ENCODE measurements around the gene MED14.

MED14 gene

GRCh38 chrX:40644821-40645358, 90.5 kb downstream of the MED14 start:
- peaks cover 3% of the 10 kb centered on the region for H3K4me1 ChIP-seq (ENCODE audit: control insufficient read depth, insufficient read depth, low read length, unreplicated experiment)
- H3K27ac ChIP-seq (ENCODE audit: low read depth, low read length), result peak overlapping the region; percentile 95
- H2AFZ ChIP-seq (ENCODE audit: low read length, unreplicated experiment), result peak overlapping the region; percentile 68
- H3K79me2 ChIP-seq (ENCODE audit: control insufficient read depth, insufficient read depth, low read length, unreplicated experiment), result peaks cover 63% of the 10 kb centered on the region
- no peaks in the 10 kb centered on the region for H3K36me3 ChIP-seq (ENCODE audit: insufficient read depth, low read length)
- peak overlapping the region; percentile 79 for H3K4me3 ChIP-seq (ENCODE audit: low read depth, low read length)
- no peaks in the 10 kb centered on the region for H3K27me3 ChIP-seq (ENCODE audit: insufficient read depth, low read length)

- Histone ChIP-seq H3K27ac (ENCODE audit: low read depth, low read length) (peak overlapping the region; percentile 95), H3K79me2 (ENCODE audit: control insufficient read depth, insufficient read depth, low read length, unreplicated experiment) (peaks cover 69% of the 10 kb centered on the region), H3K27me3 (ENCODE audit: insufficient read depth, low read length) (no peaks in the 10 kb centered on the region), H3K36me3 (ENCODE audit: insufficient read depth, low read length) (0 out of 2 replicates have a peak, but pooled peaks cover 5% of the 10 kb centered on the region), H2AFZ (ENCODE audit: low read length, unreplicated experiment) (no peak overlapping the region), H3K4me1 (ENCODE audit: control insufficient read depth, insufficient read depth, low read length, unreplicated experiment) (peaks cover 3% of the 10 kb centered on the region), H3K4me3 (ENCODE audit: low read depth, low read length) (peak overlapping the region; percentile 79)
Measured at GRCh38 chrX:40644176-40644575, 91.2 kb downstream of the MED14 start.

GRCh38 chrX:40637687-40638086, 97.7 kb downstream of the MED14 start:
- Histone ChIP-seq H2AFZ (ENCODE audit: low read length, unreplicated experiment) (no peak overlapping the region), H3K4me3 (ENCODE audit: low read depth, low read length) (no peak overlapping the region), H3K27me3 (ENCODE audit: insufficient read depth, low read length) (no peaks in the 10 kb centered on the region), H3K4me1 (ENCODE audit: control insufficient read depth, insufficient read depth, low read length, unreplicated experiment) (no peaks in the 10 kb centered on the region), H3K36me3 (ENCODE audit: insufficient read depth, low read length) (peaks cover 24% of the 10 kb centered on the region; the same call in 1 of the 2 replicates), H3K79me2 (ENCODE audit: control insufficient read depth, insufficient read depth, low read length, unreplicated experiment) (peaks cover 38% of the 10 kb centered on the region), H3K27ac (ENCODE audit: low read depth, low read length) (no peak overlapping the region)

GRCh38 chrX:40632199-40632598, 103.1 kb downstream of the MED14 start:
- Histone ChIP-seq H3K27me3 (ENCODE audit: insufficient read depth, low read length) (no peaks in the 10 kb centered on the region), H3K4me1 (ENCODE audit: control insufficient read depth, insufficient read depth, low read length, unreplicated experiment) (no peaks in the 10 kb centered on the region), H3K27ac (ENCODE audit: low read depth, low read length) (no peak overlapping the region), H2AFZ (ENCODE audit: low read length, unreplicated experiment) (no peak overlapping the region), H3K79me2 (ENCODE audit: control insufficient read depth, insufficient read depth, low read length, unreplicated experiment) (peaks cover 2% of the 10 kb centered on the region), H3K4me3 (ENCODE audit: low read depth, low read length) (no peak overlapping the region), H3K36me3 (ENCODE audit: insufficient read depth, low read length) (peaks cover 18% of the 10 kb centered on the region; the same call in 1 of the 2 replicates)

GRCh38 chrX:40628506-40628905, 106.8 kb downstream of the MED14 start:
- H3K27me3 ChIP-seq (ENCODE audit: insufficient read depth, low read length), result no peaks in the 10 kb centered on the region
- H3K36me3 ChIP-seq (ENCODE audit: insufficient read depth, low read length), result no peaks in the 10 kb centered on the region
- H3K79me2 ChIP-seq (ENCODE audit: control insufficient read depth, insufficient read depth, low read length, unreplicated experiment), result no peaks in the 10 kb centered on the region
- no peak overlapping the region for H2AFZ ChIP-seq (ENCODE audit: low read length, unreplicated experiment)
- no peaks in the 10 kb centered on the region for H3K4me1 ChIP-seq (ENCODE audit: control insufficient read depth, insufficient read depth, low read length, unreplicated experiment)
- H3K4me3 ChIP-seq (ENCODE audit: low read depth, low read length), result no peak overlapping the region
- H3K27ac ChIP-seq (ENCODE audit: low read depth, low read length), result no peak overlapping the region

GRCh38 chrX:40625294-40625693, 110.0 kb downstream of the MED14 start:
- Histone ChIP-seq H3K27me3 (ENCODE audit: insufficient read depth, low read length) (no peaks in the 10 kb centered on the region), H3K4me3 (ENCODE audit: low read depth, low read length) (no peak overlapping the region), H3K4me1 (ENCODE audit: control insufficient read depth, insufficient read depth, low read length, unreplicated experiment) (no peaks in the 10 kb centered on the region), H3K79me2 (ENCODE audit: control insufficient read depth, insufficient read depth, low read length, unreplicated experiment) (no peaks in the 10 kb centered on the region), H2AFZ (ENCODE audit: low read length, unreplicated experiment) (no peak overlapping the region), H3K36me3 (ENCODE audit: insufficient read depth, low read length) (no peaks in the 10 kb centered on the region), H3K27ac (ENCODE audit: low read depth, low read length) (no peak overlapping the region)

- Histone ChIP-seq H2AFZ (ENCODE audit: low read length, unreplicated experiment) (no peak overlapping the region), H3K4me3 (ENCODE audit: low read depth, low read length) (no peak overlapping the region), H3K27ac (ENCODE audit: low read depth, low read length) (no peak overlapping the region), H3K4me1 (ENCODE audit: control insufficient read depth, insufficient read depth, low read length, unreplicated experiment) (no peaks in the 10 kb centered on the region), H3K36me3 (ENCODE audit: insufficient read depth, low read length) (no peaks in the 10 kb centered on the region), H3K27me3 (ENCODE audit: insufficient read depth, low read length) (no peaks in the 10 kb centered on the region), H3K79me2 (ENCODE audit: control insufficient read depth, insufficient read depth, low read length, unreplicated experiment) (no peaks in the 10 kb centered on the region)
Measured at GRCh38 chrX:40623665-40624064, 111.7 kb downstream of the MED14 start.

GRCh38 chrX:40623139-40623536, 112.2 kb downstream of the MED14 start, which contains the start of gene MPC1L:
Gene MPC1L, plus strand, starts transcription at chrX:40623428. Its CDS starts 138 bp downstream, at chrX:40623566.
- H3K36me3 ChIP-seq (ENCODE audit: insufficient read depth, low read length), result no peaks in the 10 kb centered on the region
- H3K4me3 ChIP-seq (ENCODE audit: low read depth, low read length), result no peak within 1 kb of the TSS
- H3K27ac ChIP-seq (ENCODE audit: low read depth, low read length), result no peak within 1 kb of the TSS
- no peaks in the 10 kb centered on the region for H3K4me1 ChIP-seq (ENCODE audit: control insufficient read depth, insufficient read depth, low read length, unreplicated experiment)
- no peak within 1 kb of the TSS for H2AFZ ChIP-seq (ENCODE audit: low read length, unreplicated experiment)
- no peaks in the 10 kb centered on the region for H3K79me2 ChIP-seq (ENCODE audit: control insufficient read depth, insufficient read depth, low read length, unreplicated experiment)
- no peaks in the 10 kb centered on the region for H3K27me3 ChIP-seq (ENCODE audit: insufficient read depth, low read length)

- no peaks in the 10 kb centered on the region for H3K27me3 ChIP-seq (ENCODE audit: insufficient read depth, low read length)
- no peak overlapping the region for H3K27ac ChIP-seq (ENCODE audit: low read depth, low read length)
- H3K4me1 ChIP-seq (ENCODE audit: control insufficient read depth, insufficient read depth, low read length, unreplicated experiment), result no peaks in the 10 kb centered on the region
- no peak overlapping the region for H3K4me3 ChIP-seq (ENCODE audit: low read depth, low read length)
- H3K36me3 ChIP-seq (ENCODE audit: insufficient read depth, low read length), result no peaks in the 10 kb centered on the region
- no peaks in the 10 kb centered on the region for H3K79me2 ChIP-seq (ENCODE audit: control insufficient read depth, insufficient read depth, low read length, unreplicated experiment)
- H2AFZ ChIP-seq (ENCODE audit: low read length, unreplicated experiment), result no peak overlapping the region
Measured at GRCh38 chrX:40622479-40623138, 112.7 kb downstream of the MED14 start.

GRCh38 chrX:40617566-40617965, 117.8 kb downstream of the MED14 start:
- H3K79me2 ChIP-seq (ENCODE audit: control insufficient read depth, insufficient read depth, low read length, unreplicated experiment), result no peaks in the 10 kb centered on the region
- no peak overlapping the region for H3K4me3 ChIP-seq (ENCODE audit: low read depth, low read length)
- H3K27me3 ChIP-seq (ENCODE audit: insufficient read depth, low read length), result no peaks in the 10 kb centered on the region
- no peak overlapping the region for H2AFZ ChIP-seq (ENCODE audit: low read length, unreplicated experiment)
- no peaks in the 10 kb centered on the region for H3K4me1 ChIP-seq (ENCODE audit: control insufficient read depth, insufficient read depth, low read length, unreplicated experiment)
- H3K36me3 ChIP-seq (ENCODE audit: insufficient read depth, low read length), result no peaks in the 10 kb centered on the region
- no peak overlapping the region for H3K27ac ChIP-seq (ENCODE audit: low read depth, low read length)

GRCh38 chrX:40615976-40616375, 119.4 kb downstream of the MED14 start:
- no peaks in the 10 kb centered on the region for H3K27me3 ChIP-seq (ENCODE audit: insufficient read depth, low read length)
- H3K79me2 ChIP-seq (ENCODE audit: control insufficient read depth, insufficient read depth, low read length, unreplicated experiment), result no peaks in the 10 kb centered on the region
- no peak overlapping the region for H3K4me3 ChIP-seq (ENCODE audit: low read depth, low read length)
- no peaks in the 10 kb centered on the region for H3K36me3 ChIP-seq (ENCODE audit: insufficient read depth, low read length)
- no peaks in the 10 kb centered on the region for H3K4me1 ChIP-seq (ENCODE audit: control insufficient read depth, insufficient read depth, low read length, unreplicated experiment)
- H2AFZ ChIP-seq (ENCODE audit: low read length, unreplicated experiment), result no peak overlapping the region
- H3K27ac ChIP-seq (ENCODE audit: low read depth, low read length), result no peak overlapping the region
